Stimulated activated CD4-positive, alpha-beta T cell treated with anti-CD3 and anti-CD28 coated beads, Interleukin-4, amount 100 ng/mL, for 24 hours (primary cell): Measurements from ENCODE around the gene POTEJ.
"Not testable (repeated sequence)": the region's sequence is repeated elsewhere in the genome, so short reads cannot be mapped to it uniquely, and the experiment has no call there.

ENCODE experiments used
- DNase-seq: peaks from one replicate; pipeline ENCODE4 v3.0.0-alpha.2; 2020

Gene POTEJ

DNA sequence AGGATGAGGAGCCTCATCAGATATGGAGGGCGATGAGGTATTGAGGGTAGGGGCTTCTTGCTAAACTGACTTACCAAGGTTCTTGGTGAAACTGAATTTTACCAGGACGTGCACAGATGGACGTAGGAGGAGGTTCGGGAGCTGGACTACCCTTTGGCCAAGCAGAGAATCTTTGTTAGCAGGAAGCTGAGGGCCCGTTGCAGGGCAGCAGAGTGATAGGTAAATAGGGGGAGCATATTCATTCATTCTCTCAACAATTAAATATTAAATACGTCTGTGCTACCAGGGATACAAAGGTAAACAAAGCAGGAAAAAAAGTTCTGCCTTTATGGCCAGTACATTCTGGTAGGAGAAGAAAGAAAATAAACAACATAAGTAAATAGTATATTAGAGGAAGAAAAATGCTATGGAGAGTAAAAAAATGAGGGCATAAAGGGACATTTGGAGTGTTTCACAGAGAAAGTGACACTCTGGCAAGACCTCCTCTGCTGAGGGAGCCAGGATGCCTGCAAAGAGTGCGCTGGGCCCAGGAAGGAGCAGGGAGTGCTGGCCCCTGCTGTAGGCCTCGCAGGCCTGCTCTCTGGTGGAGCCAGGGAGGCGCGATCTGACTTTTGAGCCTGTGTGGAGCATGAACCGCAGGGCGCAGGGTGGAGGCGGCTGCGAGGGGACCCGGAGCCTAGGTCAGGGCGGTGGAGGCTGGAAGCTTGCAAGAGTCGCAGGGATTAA is 2.8 kb upstream of the POTEJ start:
- DNase-seq, result not testable (repeated sequence)

DNA sequence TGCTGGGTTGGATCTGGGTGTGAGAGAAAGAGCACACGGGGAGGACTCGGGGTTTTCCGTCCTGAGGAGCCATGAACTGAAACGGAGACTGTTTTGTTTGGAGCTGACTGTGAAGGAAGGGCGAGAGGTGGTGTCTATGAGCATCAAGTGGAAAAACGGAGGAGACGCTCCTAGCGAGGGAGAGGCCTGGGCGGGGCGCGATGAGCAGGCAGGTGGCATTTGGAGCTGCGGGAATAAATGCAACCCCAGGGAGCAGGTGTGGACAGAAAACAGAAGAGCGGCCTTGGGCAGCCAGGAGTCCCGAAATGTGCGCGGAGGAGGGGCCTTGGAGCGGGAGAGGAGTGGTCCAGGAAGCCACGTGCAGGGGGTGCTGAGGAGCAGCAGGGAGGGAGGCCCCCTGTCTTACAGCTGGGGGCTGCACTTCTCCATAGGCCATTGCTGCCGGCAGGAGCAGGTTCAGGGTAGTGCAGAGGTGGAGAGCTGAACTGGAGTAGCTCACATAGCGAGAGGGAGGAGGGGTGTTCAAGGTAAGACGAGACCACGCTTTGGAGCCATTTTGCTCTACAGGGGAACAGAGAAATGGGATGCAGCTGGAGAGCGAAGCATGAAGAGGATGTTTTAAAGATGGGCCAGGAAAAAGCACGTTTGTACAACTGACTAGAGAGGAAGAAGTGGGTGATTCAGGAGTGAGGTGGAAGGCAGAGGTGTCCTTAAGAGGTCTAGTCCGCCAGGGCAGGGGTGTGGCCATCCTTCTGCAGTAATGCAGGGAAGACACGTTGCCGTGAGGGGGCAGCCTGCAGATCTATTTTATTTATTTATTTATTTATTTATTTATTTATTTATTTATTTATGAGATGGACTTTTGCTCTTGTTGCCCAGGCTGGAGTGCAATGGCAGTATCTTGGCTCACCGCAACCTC is 2.0 kb upstream of the POTEJ start:
- DNase-seq, result not testable (repeated sequence)

DNA sequence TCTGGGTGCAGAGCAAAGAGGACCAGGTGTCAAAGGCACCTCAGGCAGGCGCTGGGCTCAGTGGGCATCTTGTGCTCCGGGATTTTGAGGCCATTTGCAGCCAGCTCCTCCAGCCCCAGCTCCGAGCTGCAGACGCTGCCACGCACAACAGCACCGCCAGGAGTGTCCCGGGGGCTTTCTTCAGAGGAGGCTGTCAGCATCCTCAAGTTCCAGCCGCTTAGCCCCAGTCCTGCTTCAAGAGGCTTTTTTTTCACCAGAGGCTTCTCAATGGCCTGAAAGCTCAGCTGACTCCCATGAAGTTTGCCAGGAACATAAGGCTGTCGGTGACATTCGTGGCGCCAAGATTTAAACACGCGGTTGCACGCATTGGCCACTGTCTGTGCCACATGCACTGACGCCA is 754 bp upstream of the POTEJ start:
- DNase-seq, result not testable (repeated sequence)

DNA sequence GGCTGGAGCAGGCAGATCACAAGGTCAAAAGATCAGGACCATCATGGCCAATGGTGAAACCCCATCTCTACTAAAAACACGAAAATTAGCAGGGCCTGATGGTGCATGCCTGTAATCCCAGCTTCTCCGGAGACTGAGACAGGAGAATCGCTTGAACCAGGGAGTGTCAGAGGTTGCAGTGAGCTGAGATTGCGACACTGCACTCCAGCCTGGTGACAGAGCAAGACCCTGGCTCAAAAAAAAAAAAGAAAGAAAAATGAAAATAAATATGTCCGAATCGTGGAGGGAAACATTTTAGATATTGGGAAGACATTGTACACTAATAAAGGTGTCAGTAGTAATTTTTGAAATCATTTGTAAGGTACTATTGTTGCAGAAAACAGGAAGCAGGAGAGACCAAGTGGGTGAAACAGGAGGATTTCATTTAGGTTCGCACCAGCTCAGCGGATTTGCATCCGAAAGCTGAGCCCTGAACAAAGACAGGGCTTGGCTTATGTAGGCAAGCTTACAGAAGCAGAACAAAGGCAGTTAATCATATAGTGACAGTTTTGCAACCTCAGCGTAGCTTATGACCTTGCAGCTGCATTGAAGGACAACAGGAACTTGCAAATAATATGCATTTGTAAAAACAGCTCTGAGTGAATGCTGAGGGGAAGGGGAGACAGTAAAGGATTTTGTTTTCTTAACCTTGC is 17.7 kb downstream of the POTEJ start:
- not testable (repeated sequence) for DNase-seq

DNA sequence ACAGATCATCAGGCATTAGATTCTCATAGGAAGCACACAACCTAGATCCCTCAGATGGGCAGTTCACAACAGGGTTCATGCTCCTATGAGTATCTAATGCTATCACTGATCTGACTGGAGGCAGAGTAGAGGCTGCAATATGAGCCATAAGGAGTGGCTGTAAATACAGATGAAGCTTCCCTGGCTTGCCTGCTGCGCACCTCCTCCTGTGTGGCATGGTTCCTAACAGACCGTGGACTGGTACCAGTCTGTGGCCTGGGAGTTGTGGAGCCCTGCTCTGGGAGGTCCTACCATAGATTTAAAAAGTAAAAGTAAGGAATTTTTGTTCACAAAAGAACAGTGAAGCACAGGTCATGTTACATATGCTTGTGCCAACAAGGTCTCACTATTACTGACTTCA is 27.7 kb downstream of the POTEJ start:
- DNase-seq, result not testable (repeated sequence)

DNA sequence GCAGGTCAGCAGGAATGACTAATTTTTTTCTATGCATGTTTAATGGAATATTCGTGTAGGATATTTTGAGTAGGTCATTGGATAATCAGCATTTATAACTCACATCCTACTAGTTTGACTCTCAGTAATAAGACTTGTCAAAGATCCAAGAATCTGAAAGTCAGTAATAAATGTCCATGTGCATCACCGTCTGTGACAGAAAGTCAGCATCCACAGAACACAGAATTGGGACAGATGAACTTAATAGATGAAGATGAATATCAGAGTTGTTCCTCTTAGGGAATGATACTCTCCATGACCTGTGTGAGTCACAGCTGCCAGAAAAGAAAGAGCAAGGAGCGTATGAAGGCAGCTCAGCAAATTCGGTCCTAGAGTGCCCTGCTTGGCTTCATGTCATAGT is 30.4 kb downstream of the POTEJ start:
- DNase-seq, result not testable (repeated sequence)

DNA sequence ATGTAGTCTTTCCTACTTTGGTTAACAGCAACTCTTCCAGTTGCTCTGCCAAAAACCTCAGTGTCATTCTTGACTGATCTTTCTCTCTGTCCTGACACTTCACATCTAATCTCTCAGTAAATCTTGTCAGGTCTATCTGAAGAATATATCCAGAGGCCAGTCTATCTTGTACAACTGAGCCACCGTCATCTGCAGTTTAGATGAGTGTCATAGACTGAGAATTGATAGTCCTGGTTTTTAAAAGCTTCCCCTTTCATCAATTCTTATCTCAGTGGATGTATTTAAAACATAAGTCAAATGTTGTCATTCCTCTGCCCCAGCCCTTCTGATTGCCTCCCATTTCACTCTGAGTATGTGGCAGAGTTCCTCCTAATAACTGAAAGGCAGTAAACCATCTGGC is 38.0 kb downstream of the POTEJ start:
- DNase-seq, result not testable (repeated sequence)

DNA sequence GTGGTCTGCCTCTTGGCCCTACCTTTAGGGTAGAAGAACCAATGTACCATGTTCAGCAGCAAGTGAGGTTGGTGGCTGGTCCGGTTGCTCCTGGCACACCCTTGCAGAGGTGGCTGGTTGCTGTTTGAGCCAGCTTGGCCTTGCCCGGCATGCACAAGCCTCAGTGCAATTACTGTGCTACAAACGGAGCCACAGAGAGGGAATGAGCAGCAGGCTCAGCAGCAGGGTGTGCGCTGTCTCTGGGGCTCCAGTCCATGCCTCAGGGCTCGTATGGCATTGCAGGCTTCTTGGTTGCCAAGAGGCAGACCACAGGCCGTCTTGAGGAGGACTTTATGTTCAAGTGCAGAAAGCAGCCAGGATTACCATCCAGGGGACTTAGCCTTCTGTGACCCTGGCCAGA is 53.3 kb downstream of the POTEJ start:
- DNase-seq, result not testable (repeated sequence)

DNA sequence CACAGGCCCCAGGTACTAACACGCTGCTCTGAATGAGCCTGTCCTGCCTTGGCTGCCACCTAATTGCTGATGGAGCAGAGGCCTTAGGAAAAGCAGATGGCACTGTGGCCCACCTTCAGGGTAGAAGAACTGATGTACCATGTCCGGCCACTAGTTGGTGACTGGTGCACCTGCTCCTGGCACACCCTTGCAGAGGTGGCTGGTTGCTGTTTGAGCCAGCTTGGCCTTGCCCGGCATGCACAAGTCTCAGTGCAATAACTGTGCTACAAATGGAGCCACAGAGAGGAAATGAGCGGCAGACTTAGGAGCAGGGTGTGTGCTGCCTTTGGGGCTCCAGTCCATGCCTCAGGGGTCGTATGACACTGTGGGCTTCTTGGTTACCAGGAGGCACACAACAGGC is 54.4 kb downstream of the POTEJ start:
- not testable (repeated sequence) for DNase-seq

DNA sequence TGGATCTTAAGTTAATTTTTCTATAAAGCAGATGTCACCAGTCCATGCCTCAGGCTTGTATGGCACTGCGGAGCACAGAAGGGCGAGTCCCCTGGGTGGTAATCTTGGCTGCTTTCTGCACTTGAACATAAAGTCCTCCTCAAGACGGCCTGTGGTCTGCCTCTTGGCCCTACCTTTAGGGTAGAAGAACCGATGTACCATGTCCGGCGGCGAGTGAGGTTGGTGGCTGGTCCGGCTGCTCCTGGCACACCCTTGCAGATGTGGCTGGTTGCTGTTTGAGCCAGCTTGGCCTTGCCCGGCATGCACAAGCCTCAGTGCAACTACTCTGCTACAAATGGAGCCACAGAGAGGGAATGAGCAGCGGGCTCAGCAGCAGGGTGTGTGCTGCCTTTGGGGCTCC is 56.3 kb downstream of the POTEJ start:
- not testable (repeated sequence) for DNase-seq

DNA sequence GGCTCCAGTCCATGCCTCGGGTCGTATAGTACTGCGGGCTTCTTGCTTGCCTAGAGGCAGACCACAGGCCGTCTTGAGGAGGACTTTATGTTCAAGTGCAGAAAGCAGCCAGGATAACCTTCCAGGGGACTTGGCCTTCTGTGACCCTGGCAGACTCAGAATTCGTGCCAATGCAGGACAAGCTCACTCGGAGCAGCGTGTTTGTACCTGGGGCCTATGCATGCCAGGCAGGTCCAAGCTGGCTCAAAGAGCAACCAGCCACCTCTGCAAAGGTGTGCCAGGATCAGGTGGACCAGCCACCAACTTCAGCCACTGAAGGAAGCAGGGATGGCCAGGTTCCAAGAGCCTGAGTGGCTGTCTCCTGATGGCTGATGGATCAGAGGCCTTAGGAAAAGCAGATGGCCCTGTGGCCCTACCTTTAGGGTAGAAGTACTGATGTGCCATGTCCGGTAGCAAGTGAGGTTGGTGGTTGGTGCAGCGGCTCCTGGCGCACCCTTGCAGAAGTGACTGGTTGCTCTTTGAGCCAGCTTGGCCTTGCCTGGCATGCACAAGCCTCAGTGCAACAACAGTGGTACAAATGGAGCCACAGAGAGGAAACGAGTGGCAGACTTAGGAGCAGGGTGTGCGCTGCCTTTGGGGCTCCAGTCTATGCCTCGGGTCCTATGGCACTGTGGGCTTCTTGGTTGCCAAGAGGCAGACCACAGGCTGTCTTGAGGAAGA is 58.9 kb downstream of the POTEJ start:
- not testable (repeated sequence) for DNase-seq

DNA sequence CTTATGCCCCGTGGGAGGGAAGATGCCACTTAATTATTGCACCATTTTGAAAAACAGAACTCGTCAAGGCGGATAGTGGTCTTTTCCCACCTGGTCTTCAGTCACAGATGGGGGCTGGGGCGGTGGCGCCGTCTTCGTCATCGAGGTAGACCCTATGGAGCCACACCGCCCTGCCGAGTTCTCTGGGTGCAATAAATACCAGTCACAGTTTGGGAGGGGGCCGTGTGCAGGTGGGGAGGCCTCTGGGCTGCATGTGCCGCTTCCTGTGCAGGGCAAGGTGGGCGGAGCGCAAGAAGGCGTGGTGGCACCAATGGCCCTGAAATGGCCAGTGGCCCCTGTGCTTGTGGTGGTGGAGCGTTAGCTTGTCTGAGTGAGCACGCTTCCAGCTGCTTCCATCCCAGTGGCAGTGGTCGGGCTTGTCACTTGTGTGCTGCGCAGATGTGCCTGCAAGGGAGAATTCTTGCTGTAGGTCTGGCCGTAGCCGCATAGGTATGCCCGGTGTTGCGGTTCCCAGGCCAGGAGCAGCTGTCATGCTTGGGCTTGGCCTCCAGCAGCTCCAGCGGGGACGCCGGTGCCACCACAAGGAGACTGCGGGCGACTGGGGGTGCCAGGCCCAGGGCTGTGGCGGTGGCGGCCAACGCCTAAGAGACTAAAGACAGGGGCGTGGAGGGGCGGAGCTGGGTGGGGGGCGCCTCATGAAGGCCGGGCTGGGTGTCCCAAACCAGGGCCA is 81.0 kb downstream of the POTEJ start:
- not testable (repeated sequence) for DNase-seq

DNA sequence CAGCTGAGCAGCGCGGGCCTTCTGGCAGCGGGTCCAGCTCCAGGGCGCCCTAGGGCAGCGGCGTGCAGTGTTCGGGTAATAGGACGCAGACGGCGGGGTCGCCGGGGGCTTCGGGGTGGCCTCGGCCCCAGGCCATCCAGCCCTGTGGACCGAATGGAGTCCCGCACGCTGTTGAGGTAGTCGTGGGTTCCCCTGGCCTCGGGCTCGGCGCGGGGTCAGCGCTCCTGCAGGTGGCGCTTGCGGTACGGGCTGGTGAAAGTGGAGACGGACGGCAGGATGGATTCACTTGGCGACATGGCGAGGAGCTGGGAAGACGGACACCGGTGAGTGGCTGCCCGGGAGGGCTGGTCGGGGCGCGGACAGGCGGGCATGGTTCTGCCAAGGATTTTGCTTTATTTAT is 82.2 kb downstream of the POTEJ start:
- not testable (repeated sequence) for DNase-seq

DNA sequence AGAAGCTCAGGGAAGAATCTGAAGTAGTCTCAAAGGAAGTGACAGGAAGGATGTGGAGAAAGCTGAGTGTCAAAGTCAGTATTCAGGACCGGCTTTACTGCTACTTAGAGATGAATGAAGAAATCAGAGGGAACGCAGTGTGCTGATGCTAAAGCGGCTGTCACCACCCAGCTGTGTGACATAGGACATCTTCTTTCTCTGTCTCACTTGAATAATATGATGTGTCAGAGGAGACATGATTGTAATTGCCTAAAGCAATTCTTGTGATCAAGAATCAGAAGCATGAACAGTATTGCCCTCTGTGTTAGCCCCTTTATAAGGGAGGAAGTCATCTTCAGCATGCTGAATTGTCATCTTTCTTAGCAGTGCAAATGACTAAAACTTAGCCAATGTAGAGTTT is 92.0 kb downstream of the POTEJ start:
- DNase-seq, result not testable (repeated sequence)
